ENCODE results near the gene SMTNL1. TPM values are rescaled to one million over a fixed set of nuclear protein-coding genes. Genes with fewer than 3 reads are reported as not detected.

The SMTNL1 gene
- total RNA-seq, 4 donors from 2014 or later: not detected

DNA sequence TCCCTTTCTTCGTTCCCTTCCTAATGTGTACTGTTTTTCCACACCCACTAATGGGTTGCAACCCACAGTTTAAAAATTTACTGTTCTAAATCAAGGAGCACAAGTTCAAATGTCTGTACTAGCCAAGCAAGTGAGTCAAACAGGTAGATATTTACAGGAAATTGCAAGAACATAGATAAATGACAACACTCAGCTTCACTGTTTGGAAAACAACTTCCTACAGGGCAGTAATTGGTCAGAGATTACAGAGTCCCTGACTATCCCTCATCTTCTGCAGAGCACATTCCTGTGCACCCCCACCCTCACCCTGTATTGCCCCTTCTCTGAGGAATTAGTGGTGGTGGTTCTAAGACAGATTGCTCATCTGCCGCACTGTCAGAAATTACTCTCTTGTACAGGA, 62.0 kb downstream of the SMTNL1 start:
- no peak for DNase-seq (ENCODE audit: low spot score)
- ATAC-seq (ENCODE audit: low FRiP score): peak; percentile 54
- TF ChIP-seq CTCF (IDR thresholded peaks at IDR 0.05): no peak

Small RNAs within 50 kb of the gene (small RNA-seq; reads per million reads assigned to genes)
- not detected for gene RN7SL605P

Other genes starting within 250 kb of the SMTNL1 start
- gene TNKS1BP1, start 212.6 kb upstream of the SMTNL1 start, total RNA-seq: 100 to 1,000 TPM; 119 to 162 (median 137) TPM
- gene SSRP1, start 201.7 kb upstream of the SMTNL1 start, total RNA-seq: 10 to 100 TPM; 53.5 to 81.8 (median 61.2) TPM
- not detected for gene P2RX3, start 199.2 kb upstream of the SMTNL1 start, total RNA-seq
- not detected for gene PRG3, start 156.4 kb upstream of the SMTNL1 start, total RNA-seq
- gene PRG2, start 146.9 kb upstream of the SMTNL1 start, total RNA-seq: 1 to 10 TPM in 1 of 4 donors, not detected in 3; 1.0 TPM
- gene SLC43A3, start 110.5 kb upstream of the SMTNL1 start, total RNA-seq: 100 to 1,000 TPM in 3 of 4 donors, 10 to 100 TPM in 1; 73.3 to 152 (median 112) TPM
- 1 to 10 TPM in 1 of 4 donors, under 1 TPM in 2, not detected in 1; 0.25 to 1.4 (median 0.74) TPM for gene RTN4RL2, start 77.1 kb upstream of the SMTNL1 start, total RNA-seq
- 10 to 100 TPM; 11.5 to 40.4 (median 16.5) TPM for gene SLC43A1, start 21.9 kb upstream of the SMTNL1 start, total RNA-seq
- gene TIMM10, start 6.8 kb upstream of the SMTNL1 start, total RNA-seq: 10 to 100 TPM; 42.9 to 49.0 (median 45.9) TPM
- 100 to 1,000 TPM in 1 of 4 donors, 10 to 100 TPM in 3; 46.5 to 104 (median 52.6) TPM for gene UBE2L6, start 30.1 kb downstream of the SMTNL1 start, total RNA-seq
- 1,000 to 10,000 TPM in 1 of 4 donors, 100 to 1,000 TPM in 3; 500 to 1,674 (median 892) TPM for gene SERPING1, start 60.1 kb downstream of the SMTNL1 start, total RNA-seq
- gene YPEL4, start 112.3 kb downstream of the SMTNL1 start, total RNA-seq: 1 to 10 TPM in 3 of 4 donors, under 1 TPM in 1; 0.63 to 1.8 (median 1.5) TPM
- gene CLP1, start 120.2 kb downstream of the SMTNL1 start, total RNA-seq: 10 to 100 TPM; 12.3 to 26.1 (median 15.7) TPM
- 10 to 100 TPM; 44.1 to 61.5 (median 50.7) TPM for gene ZDHHC5, start 130.5 kb downstream of the SMTNL1 start, total RNA-seq
- gene MED19, start 174.6 kb downstream of the SMTNL1 start, total RNA-seq: 10 to 100 TPM; 10.7 to 14.4 (median 12.2) TPM
- gene TMX2, start 175.0 kb downstream of the SMTNL1 start, total RNA-seq: 10 to 100 TPM; 49.0 to 73.9 (median 68.8) TPM
- gene SELENOH, start 203.9 kb downstream of the SMTNL1 start, total RNA-seq: 100 to 1,000 TPM; 101 to 123 (median 113) TPM
- not detected for gene BTBD18, start 214.2 kb downstream of the SMTNL1 start, total RNA-seq
- gene CTNND1, start 224.2 kb downstream of the SMTNL1 start, total RNA-seq: 100 to 1,000 TPM in 2 of 4 donors, 10 to 100 TPM in 2; 85.5 to 174 (median 105) TPM